WTC11 (cell line): ENCODE results near the gene CENPL. TPM values are rescaled to one million over a fixed set of nuclear protein-coding genes. Genes with fewer than 3 reads are reported as not detected.
"Not testable (repeated sequence)": the region's sequence is repeated elsewhere in the genome, so short reads cannot be mapped to it uniquely, and the experiment has no call there.

Source experiments
- ATAC-seq: fragments of 200-7000 bp; cut with Tn5 transposase; 2 replicates; pipeline ENCODE4 v1.10.0; 2021; ENCODE audit warnings: mild to moderate bottlenecking, moderate library complexity
- CTCF ChIA-PET: fragments of 300-600 bp; sonication (Branson Sonifier 250); formaldehyde crosslinking; loops from one replicate; lab custom pipeline; 2021; ENCODE audit warnings: antibody characterized with exemption; lab: Charles Lee
- POLR2A ChIA-PET: fragments of 350-600 bp; sonication (Branson Sonifier 250); formaldehyde crosslinking; loops from one replicate; lab custom pipeline; 2021; ENCODE audit warnings: antibody characterized with exemption; lab: Charles Lee
- DNase-seq: peaks from one replicate; pipeline ENCODE4 v3.0.0; 2021; ENCODE audit warnings: low spot score
- H3K27ac Mint-ChIP-seq: 2 replicates; pipeline ENCODE4 v1.8.0; 2021; ENCODE audit warnings: mixed read lengths
- H3K27me3 Mint-ChIP-seq: 2 replicates; pipeline ENCODE4 v1.8.0; 2021; ENCODE audit warnings: low read depth, mild to moderate bottlenecking, moderate library complexity, mixed read lengths
- H3K36me3 Mint-ChIP-seq: 2 replicates; pipeline ENCODE4 v1.8.0; 2021; ENCODE audit warnings: mixed read lengths
- H3K4me1 Mint-ChIP-seq: 2 replicates; pipeline ENCODE4 v1.8.0; 2022; ENCODE audit warnings: mixed read lengths
- H3K4me3 Mint-ChIP-seq: 2 replicates; pipeline ENCODE4 v1.8.0; 2021; ENCODE audit warnings: mild to moderate bottlenecking, moderate library complexity, mixed read lengths
- H3K9me3 Mint-ChIP-seq: 2 replicates; pipeline ENCODE4 v1.8.0; 2021; ENCODE audit warnings: mixed read lengths
- ARID4B ChIP-seq: sonication (generic); formaldehyde crosslinking; IDR thresholded peaks from 2 replicates; pipeline ENCODE4 v1.8.0; 2023; ENCODE audit warnings: missing genetic modification reagents, mild to moderate bottlenecking, borderline replicate concordance
- ATF1 ChIP-seq: sonication (generic); formaldehyde crosslinking; IDR thresholded peaks from 2 replicates; pipeline ENCODE4 v1.8.1; 2023; ENCODE audit warnings: mild to moderate bottlenecking, moderate library complexity, missing genetic modification reagents
- CBFB ChIP-seq: sonication (generic); formaldehyde crosslinking; IDR thresholded peaks from 2 replicates; pipeline ENCODE4 v1.8.1; 2022; ENCODE audit warnings: mild to moderate bottlenecking, low read depth, missing genetic modification reagents
- MXD4 ChIP-seq: fragments of 250-450 bp; sonication (Bioruptor Pico); IDR thresholded peaks from 2 replicates; pipeline ENCODE4 v1.8.0; 2021; ENCODE audit warnings: mild to moderate bottlenecking, moderate library complexity, borderline replicate concordance
- NFE2L1 ChIP-seq: sonication (generic); formaldehyde crosslinking; IDR thresholded peaks from 2 replicates; pipeline ENCODE4 v1.8.1; 2023; ENCODE audit warnings: missing genetic modification reagents
- TEAD4 ChIP-seq: sonication (generic); formaldehyde crosslinking; IDR thresholded peaks from 2 replicates; pipeline ENCODE4 v1.8.0; 2022; ENCODE audit warnings: mild to moderate bottlenecking, missing genetic modification reagents
- ZNF219 ChIP-seq: sonication (generic); formaldehyde crosslinking; IDR thresholded peaks from 2 replicates; pipeline ENCODE4 v1.8.0; 2023; ENCODE audit warnings: missing genetic modification reagents, mild to moderate bottlenecking, borderline replicate concordance
- ZNF263 ChIP-seq: sonication (generic); formaldehyde crosslinking; IDR thresholded peaks from 2 replicates; pipeline ENCODE4 v1.8.1; 2022; ENCODE audit warnings: low read depth, mild to moderate bottlenecking, moderate library complexity, missing genetic modification reagents
- total RNA-seq: library from RNA; stranded (reverse); gene quantifications from 3 replicates; pipeline ENCODE4 v1.2.3, GENCODE V29; 2021
- TF ChIP-seq, protein P1 (sequence below): sonication (generic); formaldehyde crosslinking; IDR thresholded peaks from 2 replicates; pipeline ENCODE4 v1.8.1; 2023; ENCODE audit warnings: mild to moderate bottlenecking, moderate library complexity, missing genetic modification reagents
- TF ChIP-seq, protein P2 (sequence below): sonication (generic); formaldehyde crosslinking; IDR thresholded peaks from 2 replicates; pipeline ENCODE4 v1.8.0; 2022; ENCODE audit warnings: missing genetic modification reagents
- TF ChIP-seq, protein P3 (sequence below): sonication (generic); formaldehyde crosslinking; IDR thresholded peaks from 2 replicates; pipeline ENCODE4 v1.8.1; 2023; ENCODE audit warnings: mild to moderate bottlenecking, missing genetic modification reagents
- TF ChIP-seq, protein P4 (sequence below): sonication (generic); formaldehyde crosslinking; IDR thresholded peaks from 2 replicates; pipeline ENCODE4 v1.8.0; 2022; ENCODE audit warnings: mild to moderate bottlenecking, missing genetic modification reagents

CENPL gene
- total RNA-seq, 1 experiment from 2014 or later, result 20.1 TPM

- Mint-ChIP-seq H3K36me3 (peaks cover 34% of the 10 kb centered on the region), H3K27me3 (no peaks in the 10 kb centered on the region), H3K4me3 (no peak overlapping the region), H3K4me1 (no peaks in the 10 kb centered on the region), H3K27ac (no peak overlapping the region), H3K9me3 (no peaks in the 10 kb centered on the region)
- TF ChIP-seq ARID4B (CRISPR knock-in tag) (no peak), TEAD4 (CRISPR knock-in tag) (no peak), ZNF219 (CRISPR knock-in tag) (no peak), MXD4 (CRISPR knock-in tag) (no peak), ATF1 (no peak), CBFB (CRISPR knock-in tag) (no peak), ZNF263 (CRISPR knock-in tag) (no peak), NFE2L1 (no peak)
- TF ChIP-seq, protein P1, sequence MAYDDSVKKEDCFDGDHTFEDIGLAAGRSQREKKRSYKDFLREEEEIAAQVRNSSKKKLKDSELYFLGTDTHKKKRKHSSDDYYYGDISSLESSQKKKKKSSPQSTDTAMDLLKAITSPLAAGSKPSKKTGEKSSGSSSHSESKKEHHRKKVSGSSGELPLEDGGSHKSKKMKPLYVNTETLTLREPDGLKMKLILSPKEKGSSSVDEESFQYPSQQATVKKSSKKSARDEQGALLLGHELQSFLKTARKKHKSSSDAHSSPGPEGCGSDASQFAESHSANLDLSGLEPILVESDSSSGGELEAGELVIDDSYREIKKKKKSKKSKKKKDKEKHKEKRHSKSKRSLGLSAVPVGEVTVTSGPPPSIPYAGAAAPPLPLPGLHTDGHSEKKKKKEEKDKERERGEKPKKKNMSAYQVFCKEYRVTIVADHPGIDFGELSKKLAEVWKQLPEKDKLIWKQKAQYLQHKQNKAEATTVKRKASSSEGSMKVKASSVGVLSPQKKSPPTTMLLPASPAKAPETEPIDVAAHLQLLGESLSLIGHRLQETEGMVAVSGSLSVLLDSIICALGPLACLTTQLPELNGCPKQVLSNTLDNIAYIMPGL (CRISPR knock-in tag), result no peak
- TF ChIP-seq, protein P2, sequence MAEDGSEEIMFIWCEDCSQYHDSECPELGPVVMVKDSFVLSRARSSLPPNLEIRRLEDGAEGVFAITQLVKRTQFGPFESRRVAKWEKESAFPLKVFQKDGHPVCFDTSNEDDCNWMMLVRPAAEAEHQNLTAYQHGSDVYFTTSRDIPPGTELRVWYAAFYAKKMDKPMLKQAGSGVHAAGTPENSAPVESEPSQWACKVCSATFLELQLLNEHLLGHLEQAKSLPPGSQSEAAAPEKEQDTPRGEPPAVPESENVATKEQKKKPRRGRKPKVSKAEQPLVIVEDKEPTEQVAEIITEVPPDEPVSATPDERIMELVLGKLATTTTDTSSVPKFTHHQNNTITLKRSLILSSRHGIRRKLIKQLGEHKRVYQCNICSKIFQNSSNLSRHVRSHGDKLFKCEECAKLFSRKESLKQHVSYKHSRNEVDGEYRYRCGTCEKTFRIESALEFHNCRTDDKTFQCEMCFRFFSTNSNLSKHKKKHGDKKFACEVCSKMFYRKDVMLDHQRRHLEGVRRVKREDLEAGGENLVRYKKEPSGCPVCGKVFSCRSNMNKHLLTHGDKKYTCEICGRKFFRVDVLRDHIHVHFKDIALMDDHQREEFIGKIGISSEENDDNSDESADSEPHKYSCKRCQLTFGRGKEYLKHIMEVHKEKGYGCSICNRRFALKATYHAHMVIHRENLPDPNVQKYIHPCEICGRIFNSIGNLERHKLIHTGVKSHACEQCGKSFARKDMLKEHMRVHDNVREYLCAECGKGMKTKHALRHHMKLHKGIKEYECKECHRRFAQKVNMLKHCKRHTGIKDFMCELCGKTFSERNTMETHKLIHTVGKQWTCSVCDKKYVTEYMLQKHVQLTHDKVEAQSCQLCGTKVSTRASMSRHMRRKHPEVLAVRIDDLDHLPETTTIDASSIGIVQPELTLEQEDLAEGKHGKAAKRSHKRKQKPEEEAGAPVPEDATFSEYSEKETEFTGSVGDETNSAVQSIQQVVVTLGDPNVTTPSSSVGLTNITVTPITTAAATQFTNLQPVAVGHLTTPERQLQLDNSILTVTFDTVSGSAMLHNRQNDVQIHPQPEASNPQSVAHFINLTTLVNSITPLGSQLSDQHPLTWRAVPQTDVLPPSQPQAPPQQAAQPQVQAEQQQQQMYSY (CRISPR knock-in tag), result no peak
- TF ChIP-seq, protein P3, sequence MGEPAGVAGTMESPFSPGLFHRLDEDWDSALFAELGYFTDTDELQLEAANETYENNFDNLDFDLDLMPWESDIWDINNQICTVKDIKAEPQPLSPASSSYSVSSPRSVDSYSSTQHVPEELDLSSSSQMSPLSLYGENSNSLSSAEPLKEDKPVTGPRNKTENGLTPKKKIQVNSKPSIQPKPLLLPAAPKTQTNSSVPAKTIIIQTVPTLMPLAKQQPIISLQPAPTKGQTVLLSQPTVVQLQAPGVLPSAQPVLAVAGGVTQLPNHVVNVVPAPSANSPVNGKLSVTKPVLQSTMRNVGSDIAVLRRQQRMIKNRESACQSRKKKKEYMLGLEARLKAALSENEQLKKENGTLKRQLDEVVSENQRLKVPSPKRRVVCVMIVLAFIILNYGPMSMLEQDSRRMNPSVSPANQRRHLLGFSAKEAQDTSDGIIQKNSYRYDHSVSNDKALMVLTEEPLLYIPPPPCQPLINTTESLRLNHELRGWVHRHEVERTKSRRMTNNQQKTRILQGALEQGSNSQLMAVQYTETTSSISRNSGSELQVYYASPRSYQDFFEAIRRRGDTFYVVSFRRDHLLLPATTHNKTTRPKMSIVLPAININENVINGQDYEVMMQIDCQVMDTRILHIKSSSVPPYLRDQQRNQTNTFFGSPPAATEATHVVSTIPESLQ (CRISPR knock-in tag), result no peak
- TF ChIP-seq, protein P4, sequence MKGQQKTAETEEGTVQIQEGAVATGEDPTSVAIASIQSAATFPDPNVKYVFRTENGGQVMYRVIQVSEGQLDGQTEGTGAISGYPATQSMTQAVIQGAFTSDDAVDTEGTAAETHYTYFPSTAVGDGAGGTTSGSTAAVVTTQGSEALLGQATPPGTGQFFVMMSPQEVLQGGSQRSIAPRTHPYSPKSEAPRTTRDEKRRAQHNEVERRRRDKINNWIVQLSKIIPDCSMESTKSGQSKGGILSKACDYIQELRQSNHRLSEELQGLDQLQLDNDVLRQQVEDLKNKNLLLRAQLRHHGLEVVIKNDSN (CRISPR knock-in tag), result no peak
- ChIA-PET CTCF (no interaction called here), POLR2A (no interaction called here)
- no peak for ATAC-seq
- DNase-seq, result no peak
These were observed 21.7 kb downstream of the CENPL start for GRCh38 chr1:173802961-173803360.

DNA sequence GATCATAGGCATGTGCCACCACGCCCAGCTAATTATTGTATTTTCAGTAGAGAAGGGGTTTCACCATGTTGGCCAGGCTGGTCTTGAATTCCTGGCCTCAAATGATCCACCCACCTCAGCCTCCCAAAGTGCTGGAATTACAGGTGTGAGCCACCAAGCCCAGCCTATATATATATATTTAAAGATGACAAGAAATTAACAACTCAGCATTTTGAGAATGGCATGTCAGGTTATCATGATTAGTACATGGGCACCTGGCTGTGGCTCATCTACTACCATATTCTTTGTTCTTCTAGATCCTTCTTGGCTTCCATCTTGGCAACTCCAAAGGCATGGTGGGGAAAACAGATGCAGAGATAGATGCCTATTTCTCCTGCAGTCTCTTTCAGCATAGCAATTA, 24.7 kb downstream of the CENPL start:
- ATAC-seq, H3K27me3 Mint-ChIP-seq, H3K27ac Mint-ChIP-seq, H3K4me3 Mint-ChIP-seq, DNase-seq, POLR2A ChIA-PET, H3K4me1 Mint-ChIP-seq, CTCF ChIA-PET: not testable (repeated sequence)
- Mint-ChIP-seq H3K36me3 (peaks cover 36% of the 10 kb centered on the region), H3K9me3 (peaks cover 16% of the 10 kb centered on the region)
